Right atrium auricular region (tissue), 2 donors: ENCODE results near the gene STX7. TPM values are rescaled to one million over a fixed set of nuclear protein-coding genes. Genes with fewer than 3 reads are reported as not detected.

Experiments used
- DNase-seq: peaks from one replicate; pipeline ENCODE4 v3.0.0-alpha.2; 2019; ENCODE audit warnings: low spot score
- H3K27ac ChIP-seq, 2 donors: fragments of 200-600 bp; sonication (generic); 1 replicate in 1 of 2; 2 replicates in 1 of 2; pipeline ENCODE4 v1.5.1; 2016 to 2019
- H3K27me3 ChIP-seq, 2 donors: fragments of 200-600 bp; sonication (generic); one replicate each; pipeline versions ENCODE4 v1.5.1 to v1.6.0; 2017 to 2019
- H3K36me3 ChIP-seq: fragments of 200-600 bp; sonication (generic); one replicate; pipeline ENCODE4 v1.5.1; 2016
- H3K4me1 ChIP-seq, 2 donors: fragments of 200-600 bp; sonication (generic); one replicate each; pipeline versions ENCODE4 v1.5.1 to v1.6.0; 2017 to 2019
- H3K4me3 ChIP-seq, 2 donors: fragments of 200-600 bp; sonication (generic); 1 replicate in 1 of 2; 2 replicates in 1 of 2; pipeline ENCODE4 v1.5.1; 2017 to 2019; ENCODE audit warnings: mild to moderate bottlenecking in 1 of 2, moderate library complexity in 1 of 2
- H3K9me3 ChIP-seq, 2 donors: fragments of 200-600 bp; sonication (generic); one replicate each; pipeline ENCODE4 v1.5.1; 2019
- CTCF ChIP-seq, 2 donors: fragments of 200-600 bp; sonication (generic); IDR thresholded peaks; one replicate each; pipeline ENCODE4 v1.5.1; 2019; ENCODE audit warnings: antibody characterized with exemption in 2 of 2
- total RNA-seq, 2 donors: library from RNA; depleted of rRNA; stranded (reverse); fragments of >200 nt; gene quantifications; one replicate each; pipeline ENCODE4 v1.1.0, GENCODE V29; 2016

STX7 gene
- total RNA-seq, 2 donors from 2014 or later: 27.0 to 39.9 TPM

GRCh38 chr6:132487762-132488161 lies 25.2 kb downstream of the STX7 start:
- TF ChIP-seq CTCF (IDR thresholded peaks at IDR 0.05): no peak
- no peaks in the 10 kb centered on the region for H3K27me3 ChIP-seq
- no peaks in the 10 kb centered on the region for H3K9me3 ChIP-seq
- no peak overlapping the region for H3K27ac ChIP-seq
- DNase-seq: no peak
- peaks cover 0 to 40% of the 10 kb centered on the region in 2 donors for H3K4me1 ChIP-seq
- H3K4me3 ChIP-seq: no peak overlapping the region
- no peaks in the 10 kb centered on the region for H3K36me3 ChIP-seq

- TF ChIP-seq CTCF (IDR thresholded peaks at IDR 0.05): no peak
- H3K4me3 ChIP-seq: no peak overlapping the region
- no peak for DNase-seq
- no peaks in the 10 kb centered on the region for H3K27me3 ChIP-seq
- no peak overlapping the region for H3K27ac ChIP-seq
- H3K4me1 ChIP-seq: peaks cover 0 to 17% of the 10 kb centered on the region in 2 donors
- no peaks in the 10 kb centered on the region for H3K9me3 ChIP-seq
- H3K36me3 ChIP-seq: no peaks in the 10 kb centered on the region
Observed at GRCh38 chr6:132484680-132485018, 28.3 kb downstream of the STX7 start.

- Histone ChIP-seq H3K4me3 (no peak overlapping the region), H3K9me3 (no peaks in the 10 kb centered on the region), H3K27me3 (no peaks in the 10 kb centered on the region), H3K27ac (no peak overlapping the region), H3K4me1 (peaks cover 0 to 14% of the 10 kb centered on the region in 2 donors), H3K36me3 (no peaks in the 10 kb centered on the region)
- no peak for DNase-seq
- peak; percentile 64 to 79 for TF ChIP-seq CTCF (IDR thresholded peaks at IDR 0.05)
Observed at GRCh38 chr6:132483779-132484679, 28.9 kb downstream of the STX7 start.

GRCh38 chr6:132482581-132482980 lies 30.3 kb downstream of the STX7 start:
- no peak for TF ChIP-seq CTCF (IDR thresholded peaks at IDR 0.05)
- no peak overlapping the region for H3K27ac ChIP-seq
- H3K4me1 ChIP-seq: peaks cover 0 to 27% of the 10 kb centered on the region in 2 donors
- H3K4me3 ChIP-seq: no peak overlapping the region
- no peaks in the 10 kb centered on the region for H3K9me3 ChIP-seq
- H3K36me3 ChIP-seq: no peaks in the 10 kb centered on the region
- DNase-seq: no peak
- H3K27me3 ChIP-seq: no peaks in the 10 kb centered on the region

GRCh38 chr6:132481189-132481588 lies 31.7 kb downstream of the STX7 start:
- Histone ChIP-seq H3K4me3 (no peak overlapping the region), H3K27me3 (no peaks in the 10 kb centered on the region), H3K36me3 (no peaks in the 10 kb centered on the region), H3K27ac (no peak overlapping the region), H3K9me3 (no peaks in the 10 kb centered on the region), H3K4me1 (peaks cover 0 to 28% of the 10 kb centered on the region in 2 donors)
- DNase-seq: no peak
- no peak for TF ChIP-seq CTCF (IDR thresholded peaks at IDR 0.05)
